Lower leg skin (tissue), 3 donors: ENCODE data around the gene LMF2.

ENCODE experiments used
- CTCF ChIP-seq, 3 donors: fragments of 450-650 bp; IDR thresholded peaks; one replicate each; pipeline ENCODE4 v1.5.1; 2016; ENCODE audit warnings: antibody characterized with exemption in 3 of 3, mild to moderate bottlenecking in 3 of 3, moderate library complexity in 2 of 3
- POLR2A ChIP-seq, 2 donors: fragments of 450-650 bp; IDR thresholded peaks; one replicate each; pipeline ENCODE4 v1.6.1; 2016 to 2017; ENCODE audit warnings: antibody characterized with exemption in 2 of 2, mild to moderate bottlenecking in 1 of 2, moderate library complexity in 1 of 2

DNA sequence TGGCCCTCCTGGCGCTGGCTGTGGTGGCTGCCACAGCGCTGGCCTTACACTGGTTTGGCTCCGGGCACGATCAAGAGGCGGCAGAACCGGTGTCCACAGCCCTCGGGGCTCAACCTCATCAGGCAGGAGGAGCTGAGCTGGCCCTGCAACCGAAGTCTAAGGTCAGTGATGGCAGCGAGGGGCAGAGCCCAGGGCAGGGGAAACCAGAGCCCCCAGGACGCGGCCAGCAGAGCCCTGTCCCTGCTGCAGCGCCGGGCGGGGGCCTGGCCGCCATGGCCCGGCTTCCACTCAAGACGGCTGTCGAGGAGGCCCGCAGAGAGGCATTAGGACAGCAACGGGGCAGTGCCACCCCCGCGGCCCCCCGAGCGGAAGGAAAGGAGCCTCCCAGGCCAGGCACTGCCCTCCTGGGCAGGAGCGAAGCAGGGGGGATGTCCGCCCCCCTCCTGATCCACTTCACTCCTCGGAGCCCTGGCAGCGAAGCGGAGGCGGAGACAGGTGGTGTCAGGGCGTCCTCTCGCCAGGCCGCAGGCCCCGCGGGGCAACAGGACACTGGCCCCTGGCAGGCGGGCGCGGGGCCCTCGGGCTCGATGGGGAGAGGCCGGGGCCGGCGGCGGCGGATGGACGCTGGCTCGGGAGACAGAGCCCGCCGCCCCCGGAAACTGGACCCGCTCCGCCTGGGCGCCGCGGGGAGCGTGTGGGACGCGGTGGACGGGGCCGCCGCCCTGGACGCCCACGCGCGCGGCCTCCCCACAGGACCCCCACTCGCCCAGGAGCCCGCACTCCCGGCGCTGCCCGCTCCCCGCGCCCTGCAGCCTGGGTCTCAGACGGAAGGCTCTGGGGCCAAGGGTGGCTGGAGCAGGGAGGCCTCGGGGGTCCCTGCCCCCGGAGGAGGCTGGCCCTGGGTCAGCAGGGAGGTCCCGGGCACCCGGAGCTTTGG is 39.1 kb upstream of the LMF2 start:
- TF ChIP-seq CTCF (IDR thresholded peaks at IDR 0.05) (no peak), POLR2A (IDR thresholded peaks at IDR 0.05) (no peak)
